Parathyroid adenoma (tissue), 2 donors: ENCODE measurements around the gene TMEM151B.
A peak's percentile ranks its signal among the peaks of the same experiment; 100 is the strongest.

Experiments used
- H2AFZ ChIP-seq: fragments of 300-600 bp; sonication (generic); one replicate; pipeline ENCODE4 v1.7.0; 2017; ENCODE audit warnings: antibody characterized with exemption, mild to moderate bottlenecking
- H3K27ac ChIP-seq: fragments of 300-600 bp; sonication (generic); one replicate; pipeline ENCODE4 v1.7.0; 2017
- H3K27me3 ChIP-seq: fragments of 300-600 bp; sonication (generic); one replicate; pipeline ENCODE4 v1.7.0; 2017; ENCODE audit warnings: low read length; ENCODE audit not compliant: control insufficient read depth, insufficient read depth
- H3K36me3 ChIP-seq: fragments of 300-600 bp; sonication (generic); one replicate; pipeline ENCODE4 v1.7.0; 2017; ENCODE audit warnings: low read length; ENCODE audit not compliant: control insufficient read depth, insufficient read depth
- H3K4me1 ChIP-seq: fragments of 300-600 bp; sonication (generic); one replicate; pipeline ENCODE4 v1.7.0; 2017; ENCODE audit warnings: control low read depth
- H3K4me2 ChIP-seq: fragments of 300-600 bp; sonication (generic); one replicate; pipeline ENCODE4 v1.7.0; 2017; ENCODE audit warnings: low read length
- H3K4me3 ChIP-seq: fragments of 300-600 bp; sonication (generic); one replicate; pipeline ENCODE4 v1.7.0; 2017; ENCODE audit warnings: low read depth, low read length
- H3K79me2 ChIP-seq: fragments of 300-600 bp; sonication (generic); one replicate; pipeline ENCODE4 v1.7.0; 2017; ENCODE audit warnings: control low read depth
- H3K9ac ChIP-seq: fragments of 300-600 bp; sonication (generic); one replicate; pipeline ENCODE4 v1.7.0; 2017; ENCODE audit warnings: mild to moderate bottlenecking
- H3K9me3 ChIP-seq: fragments of 300-600 bp; sonication (generic); one replicate; pipeline ENCODE4 v1.7.0; 2017; ENCODE audit warnings: low read length; ENCODE audit not compliant: control insufficient read depth
- TF ChIP-seq, protein P1 (sequence below): fragments of 300-600 bp; sonication (generic); IDR thresholded peaks from one replicate; pipeline ENCODE4 v1.7.0; 2017; ENCODE audit warnings: antibody characterized with exemption, mild to moderate bottlenecking
- donor health status: primary hyperparathyroidism.

The TMEM151B gene

DNA sequence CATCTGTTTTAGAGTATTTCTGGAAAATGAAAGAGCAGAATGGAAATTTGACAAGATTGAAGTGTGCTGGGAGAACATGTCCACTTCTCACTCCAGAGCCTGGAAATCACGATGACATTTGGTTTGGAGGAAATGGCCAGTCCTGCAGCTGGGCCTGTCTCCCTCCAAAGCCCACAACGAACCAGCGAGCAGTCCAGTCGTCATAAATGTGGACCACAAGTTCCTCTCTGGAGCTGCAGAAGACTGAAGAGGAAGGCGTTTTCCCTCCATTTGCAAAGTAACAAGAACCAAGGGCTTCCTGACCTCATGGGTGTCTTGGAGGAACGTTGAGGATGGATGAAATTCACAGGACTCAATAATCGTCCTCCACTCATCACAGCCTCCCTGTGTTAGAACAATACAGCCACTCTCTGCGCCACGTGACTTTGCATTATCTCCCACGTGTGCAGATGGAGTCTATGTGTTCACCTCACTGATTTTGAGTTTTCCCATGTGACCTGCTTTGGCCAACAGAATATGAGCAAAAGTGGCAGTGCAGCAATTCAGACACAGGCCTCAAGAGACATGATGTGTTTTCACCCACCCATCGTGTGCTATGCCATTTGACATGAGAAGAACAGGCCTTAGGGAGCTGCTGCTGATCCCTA is 63.1 kb downstream of the TMEM151B start:
- Histone ChIP-seq H3K4me1 (no peaks in the 10 kb centered on the region), H3K9me3 (no peaks in the 10 kb centered on the region), H3K4me2 (no peak overlapping the region), H3K36me3 (no peaks in the 10 kb centered on the region), H3K79me2 (no peaks in the 10 kb centered on the region), H3K4me3 (no peak overlapping the region), H3K27ac (no peak overlapping the region), H2AFZ (no peak overlapping the region), H3K9ac (no peak overlapping the region), H3K27me3 (no peaks in the 10 kb centered on the region)
- TF ChIP-seq, protein P1, sequence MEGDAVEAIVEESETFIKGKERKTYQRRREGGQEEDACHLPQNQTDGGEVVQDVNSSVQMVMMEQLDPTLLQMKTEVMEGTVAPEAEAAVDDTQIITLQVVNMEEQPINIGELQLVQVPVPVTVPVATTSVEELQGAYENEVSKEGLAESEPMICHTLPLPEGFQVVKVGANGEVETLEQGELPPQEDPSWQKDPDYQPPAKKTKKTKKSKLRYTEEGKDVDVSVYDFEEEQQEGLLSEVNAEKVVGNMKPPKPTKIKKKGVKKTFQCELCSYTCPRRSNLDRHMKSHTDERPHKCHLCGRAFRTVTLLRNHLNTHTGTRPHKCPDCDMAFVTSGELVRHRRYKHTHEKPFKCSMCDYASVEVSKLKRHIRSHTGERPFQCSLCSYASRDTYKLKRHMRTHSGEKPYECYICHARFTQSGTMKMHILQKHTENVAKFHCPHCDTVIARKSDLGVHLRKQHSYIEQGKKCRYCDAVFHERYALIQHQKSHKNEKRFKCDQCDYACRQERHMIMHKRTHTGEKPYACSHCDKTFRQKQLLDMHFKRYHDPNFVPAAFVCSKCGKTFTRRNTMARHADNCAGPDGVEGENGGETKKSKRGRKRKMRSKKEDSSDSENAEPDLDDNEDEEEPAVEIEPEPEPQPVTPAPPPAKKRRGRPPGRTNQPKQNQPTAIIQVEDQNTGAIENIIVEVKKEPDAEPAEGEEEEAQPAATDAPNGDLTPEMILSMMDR: no peak

DNA sequence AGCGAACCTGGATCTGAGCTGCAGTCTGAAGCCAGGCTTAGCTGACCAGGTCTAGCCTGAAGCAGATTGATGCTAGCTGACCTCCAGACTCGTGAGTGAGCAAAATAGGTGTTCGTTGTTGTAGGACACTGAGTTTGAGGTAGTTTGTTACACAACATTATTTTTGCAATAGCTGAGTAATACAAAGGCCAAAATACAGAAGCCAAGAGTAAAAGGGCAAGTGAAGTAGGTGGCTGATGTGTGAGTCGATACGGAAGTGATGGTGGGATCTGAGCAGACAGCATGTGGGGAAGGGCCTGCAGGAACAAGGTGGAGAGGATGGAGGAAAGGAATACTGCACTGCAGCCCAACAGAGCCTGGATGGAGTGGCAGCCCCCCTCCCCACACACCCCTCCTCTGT is 63.7 kb downstream of the TMEM151B start:
- H3K4me1 ChIP-seq: no peaks in the 10 kb centered on the region
- no peak overlapping the region for H3K9ac ChIP-seq
- H3K4me2 ChIP-seq: no peak overlapping the region
- TF ChIP-seq, protein P1: no peak
- no peak overlapping the region for H3K27ac ChIP-seq
- H2AFZ ChIP-seq: no peak overlapping the region
- no peaks in the 10 kb centered on the region for H3K9me3 ChIP-seq
- H3K4me3 ChIP-seq: no peak overlapping the region
- H3K79me2 ChIP-seq: no peaks in the 10 kb centered on the region
- no peaks in the 10 kb centered on the region for H3K27me3 ChIP-seq
- H3K36me3 ChIP-seq: no peaks in the 10 kb centered on the region

DNA sequence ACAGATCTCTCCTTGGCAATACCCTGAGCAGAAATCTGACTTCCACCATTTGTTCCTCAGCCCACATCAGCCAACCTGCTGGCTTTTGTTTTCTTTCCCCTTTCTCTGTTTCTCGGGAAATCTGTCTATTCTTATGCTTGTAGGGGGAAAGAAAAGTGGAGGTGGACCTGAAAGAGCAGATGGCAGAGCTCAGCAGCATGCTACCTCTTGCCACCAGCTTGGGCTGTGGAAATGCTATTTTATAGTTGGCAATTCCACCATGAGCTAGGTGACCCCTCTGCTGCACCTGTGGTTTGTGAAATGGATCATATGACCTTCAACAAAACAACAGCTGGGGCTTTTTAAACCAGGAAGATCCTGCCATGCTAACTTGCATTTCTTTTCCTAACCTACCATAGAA is 65.4 kb downstream of the TMEM151B start:
- TF ChIP-seq, protein P1: no peak
- H3K36me3 ChIP-seq: no peaks in the 10 kb centered on the region

DNA sequence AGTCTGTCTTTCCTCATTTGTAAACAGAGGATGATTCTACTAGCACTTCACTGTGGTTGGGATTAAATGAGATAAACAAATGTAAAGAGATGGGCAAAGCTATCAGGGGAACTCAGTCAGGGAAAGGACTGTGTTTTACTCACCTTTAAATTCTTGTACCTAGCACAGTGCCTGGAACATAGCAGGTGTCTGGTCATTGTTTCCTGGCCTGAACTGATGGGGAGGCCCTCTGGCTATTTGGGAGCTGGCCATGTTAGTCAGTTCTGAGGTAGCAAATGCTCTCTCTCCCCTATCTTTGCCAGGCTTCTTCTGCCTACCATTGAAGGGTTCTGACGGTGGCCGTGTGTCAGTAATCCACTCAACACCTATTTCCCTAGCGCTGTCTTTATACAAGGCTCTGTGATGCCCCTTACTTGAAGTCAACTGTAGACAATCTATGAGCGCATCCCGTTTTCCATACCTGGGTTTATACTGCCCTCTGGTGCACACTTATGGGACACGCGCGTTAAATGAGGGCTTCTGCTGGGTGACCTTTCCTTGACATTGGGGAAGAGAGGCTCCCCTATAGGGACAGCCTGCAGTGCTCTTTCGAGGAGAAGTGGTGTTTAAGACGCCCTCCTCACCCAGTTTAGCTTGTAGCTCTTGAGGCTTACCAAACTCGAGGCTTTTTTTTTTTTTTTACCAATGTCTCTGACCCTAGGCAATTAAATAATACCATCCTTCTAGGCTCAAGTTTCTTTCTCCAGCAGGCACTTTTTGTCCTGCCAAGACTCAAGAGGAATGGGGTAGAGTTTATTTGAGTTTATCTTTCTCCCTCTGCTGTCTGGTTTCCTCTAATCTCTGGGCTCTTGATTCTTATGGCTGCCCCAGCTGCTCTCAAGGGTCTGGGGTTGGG is 68.2 kb downstream of the TMEM151B start:
- no peaks in the 10 kb centered on the region for H3K79me2 ChIP-seq
- H3K27me3 ChIP-seq: no peaks in the 10 kb centered on the region
- H3K36me3 ChIP-seq: no peaks in the 10 kb centered on the region
- H2AFZ ChIP-seq: peak overlapping the region; percentile 55
- H3K4me2 ChIP-seq: no peak overlapping the region
- no peak overlapping the region for H3K4me3 ChIP-seq
- H3K27ac ChIP-seq: no peak overlapping the region
- TF ChIP-seq, protein P1: peak; percentile 86
- no peak overlapping the region for H3K9ac ChIP-seq
- no peaks in the 10 kb centered on the region for H3K9me3 ChIP-seq
- no peaks in the 10 kb centered on the region for H3K4me1 ChIP-seq

More for the DNA sequence above, 65.4 kb downstream of the TMEM151B start:
- Histone ChIP-seq H3K4me2 (no peak overlapping the region), H2AFZ (no peak overlapping the region), H3K4me3 (no peak overlapping the region), H3K9ac (no peak overlapping the region), H3K27me3 (no peaks in the 10 kb centered on the region), H3K79me2 (no peaks in the 10 kb centered on the region), H3K27ac (no peak overlapping the region), H3K4me1 (no peaks in the 10 kb centered on the region), H3K9me3 (no peaks in the 10 kb centered on the region)
